ENCODE data around the gene SRRD.
"Not testable (repeated sequence)": the region's sequence is repeated elsewhere in the genome, so short reads cannot be mapped to it uniquely, and the experiment has no call there.

SRRD gene

DNA sequence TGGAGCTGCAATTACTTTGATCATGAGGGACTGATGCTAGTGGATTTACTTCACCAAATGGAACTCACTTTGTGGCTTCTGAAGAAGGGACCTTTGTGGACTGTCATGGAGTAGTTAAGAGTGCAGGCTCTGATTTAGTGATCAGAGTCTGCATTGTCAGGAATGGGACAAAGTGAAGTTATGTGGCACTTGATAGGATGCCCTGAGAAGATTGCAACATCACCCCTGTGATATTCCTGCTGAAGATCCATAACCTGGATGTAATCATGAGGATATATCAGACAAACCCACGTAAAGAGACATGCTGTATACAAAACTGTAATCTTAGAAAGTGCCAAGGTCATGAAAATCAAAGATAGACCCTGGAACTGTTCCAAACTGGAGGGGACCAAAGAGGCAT is 30.2 kb downstream of the SRRD start:
- Mint-ChIP-seq H3K9me3 (no peaks in the 10 kb centered on the region), H3K4me1 (ENCODE audit: low read depth) (peaks cover 42% of the 10 kb centered on the region), H3K27ac (peak overlapping the region; percentile 19), H3K27me3 (no peaks in the 10 kb centered on the region), H3K36me3 (ENCODE audit: low read depth) (peaks cover 24% of the 10 kb centered on the region), H3K4me3 (peak overlapping the region; percentile 100)

DNA sequence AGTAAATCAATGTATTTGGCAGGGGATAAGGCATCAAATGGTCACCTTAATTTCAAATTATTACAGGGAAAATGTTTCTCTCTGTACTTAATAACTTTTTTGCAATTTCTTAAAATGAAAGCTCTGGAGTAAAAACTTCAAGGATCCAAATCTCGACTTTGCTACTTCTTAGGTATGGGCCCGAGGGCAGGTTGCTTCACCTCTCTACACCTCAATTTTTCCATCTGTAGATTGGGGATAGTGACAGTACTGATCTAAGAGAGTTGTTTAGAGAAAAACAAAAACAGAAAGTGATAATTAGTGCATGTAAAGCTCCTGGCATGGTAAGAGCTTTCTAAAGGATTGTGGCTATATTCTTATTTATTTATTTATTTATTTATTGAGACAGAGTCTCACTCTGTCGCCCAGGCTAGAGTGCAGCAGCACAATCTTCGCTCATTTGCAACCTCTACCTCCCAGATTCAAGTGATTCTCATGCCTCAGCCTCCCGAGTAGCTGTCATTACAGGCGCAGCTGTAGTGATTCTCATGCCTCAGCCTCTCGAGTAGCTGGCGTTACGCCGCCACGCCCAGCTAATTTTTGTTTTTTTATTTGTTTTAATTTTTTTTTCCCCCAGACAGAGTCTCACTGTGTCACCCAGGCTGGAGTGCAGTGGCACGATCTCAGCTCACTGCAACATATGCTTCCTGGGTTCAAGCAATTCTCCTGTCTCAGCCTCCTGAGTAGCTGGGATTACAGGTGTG is 30.9 kb downstream of the SRRD start:
- peaks cover 17% of the 10 kb centered on the region for H3K36me3 Mint-ChIP-seq (ENCODE audit: low read depth)

DNA sequence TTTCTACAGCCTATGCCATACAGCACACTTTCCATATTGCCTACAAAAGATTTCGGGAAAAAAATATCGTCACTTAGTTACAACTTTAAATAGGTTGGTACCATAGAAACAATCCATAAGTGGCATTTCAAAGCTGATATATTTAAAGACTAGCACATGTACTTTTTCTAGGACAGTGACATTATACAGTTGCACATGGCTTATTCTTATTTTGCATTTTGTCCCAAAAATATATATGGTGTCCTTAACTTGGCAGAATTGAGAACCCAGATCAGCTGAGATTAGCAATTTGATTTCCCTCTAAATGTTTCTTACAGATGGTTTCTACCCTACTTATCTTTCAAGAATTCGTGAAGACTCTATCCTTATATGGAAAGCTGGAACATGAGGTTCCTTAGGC is 32.3 kb downstream of the SRRD start:
- Mint-ChIP-seq H3K4me3 (no peak overlapping the region), H3K27ac (no peak overlapping the region), H3K9me3 (no peaks in the 10 kb centered on the region), H3K27me3 (no peaks in the 10 kb centered on the region), H3K4me1 (ENCODE audit: low read depth) (peaks cover 32% of the 10 kb centered on the region), H3K36me3 (ENCODE audit: low read depth) (peaks cover 6% of the 10 kb centered on the region)

More for the DNA sequence above, 30.9 kb downstream of the SRRD start:
- no peaks in the 10 kb centered on the region for H3K9me3 Mint-ChIP-seq
- H3K4me3 Mint-ChIP-seq, result peak overlapping the region; percentile 100
- H3K4me1 Mint-ChIP-seq (ENCODE audit: low read depth), result peaks cover 38% of the 10 kb centered on the region
- H3K27me3 Mint-ChIP-seq, result no peaks in the 10 kb centered on the region
- no peak overlapping the region for H3K27ac Mint-ChIP-seq

DNA sequence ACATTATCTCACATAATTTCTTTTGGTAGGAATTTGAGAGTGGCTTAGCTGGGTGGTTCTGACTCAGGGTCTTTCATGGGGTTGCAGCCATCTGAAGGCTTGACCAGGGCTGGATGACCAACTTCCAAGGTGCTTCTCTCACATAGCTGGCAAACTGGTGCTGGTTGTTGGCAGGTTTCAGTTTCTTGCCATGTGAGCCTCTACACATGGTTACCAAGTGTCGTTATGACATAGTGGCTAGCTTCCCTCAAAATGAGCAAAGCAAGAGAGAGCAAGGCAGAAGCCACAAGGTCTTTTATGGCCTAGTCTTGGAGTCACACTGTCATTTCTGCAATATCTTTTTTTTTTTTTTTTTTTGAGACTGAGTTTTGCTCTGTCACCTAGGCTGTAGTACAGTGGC is 32.8 kb downstream of the SRRD start:
- Mint-ChIP-seq H3K27me3 (no peaks in the 10 kb centered on the region), H3K9me3 (no peaks in the 10 kb centered on the region), H3K36me3 (ENCODE audit: low read depth) (peaks cover 6% of the 10 kb centered on the region), H3K27ac (no peak overlapping the region), H3K4me1 (ENCODE audit: low read depth) (peaks cover 26% of the 10 kb centered on the region), H3K4me3 (no peak overlapping the region)

DNA sequence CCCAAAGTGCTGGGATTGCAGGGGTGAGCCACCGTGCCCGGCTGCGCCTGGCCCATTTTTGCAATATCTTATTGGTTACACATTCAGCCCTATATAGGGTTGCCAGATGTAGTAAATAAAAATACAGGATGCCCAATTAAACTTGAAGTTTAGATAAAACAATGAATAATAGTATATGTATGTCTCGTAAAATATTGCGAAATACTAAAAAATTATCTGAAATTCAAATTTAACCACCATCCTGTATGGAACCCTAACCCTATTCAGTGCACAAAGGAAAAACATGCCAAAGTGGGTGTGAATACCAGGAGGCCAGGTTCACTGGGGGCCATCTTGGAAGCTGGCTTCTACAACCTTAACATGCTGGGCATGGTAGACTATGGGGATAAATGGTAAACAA is 33.8 kb downstream of the SRRD start:
- Mint-ChIP-seq H3K4me1 (ENCODE audit: low read depth) (peaks cover 18% of the 10 kb centered on the region), H3K4me3 (no peak overlapping the region), H3K9me3 (no peaks in the 10 kb centered on the region), H3K36me3 (ENCODE audit: low read depth) (peaks cover 2% of the 10 kb centered on the region), H3K27me3 (no peaks in the 10 kb centered on the region), H3K27ac (no peak overlapping the region)

DNA sequence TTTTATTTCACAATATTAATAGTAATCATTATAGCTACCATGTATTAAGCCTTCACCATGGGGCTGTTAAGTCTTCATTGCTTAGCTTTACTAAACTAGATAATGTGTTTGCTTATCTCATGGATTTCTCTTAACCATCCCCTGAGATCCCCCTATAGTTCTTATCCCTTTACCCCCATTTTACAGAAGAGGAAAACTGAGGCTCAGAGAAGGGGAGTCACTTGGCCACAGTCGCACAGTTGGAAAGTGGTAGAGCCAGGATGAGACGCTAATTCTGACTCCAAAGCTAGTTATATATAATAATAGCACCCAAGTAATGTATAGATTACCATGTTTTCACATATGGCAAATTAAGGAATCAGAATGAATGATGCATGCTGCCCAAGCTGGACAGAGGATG is 38.3 kb downstream of the SRRD start:
- H3K9me3 Mint-ChIP-seq, result no peaks in the 10 kb centered on the region
- no peaks in the 10 kb centered on the region for H3K27me3 Mint-ChIP-seq
- peaks cover 15% of the 10 kb centered on the region for H3K36me3 Mint-ChIP-seq (ENCODE audit: low read depth)
- H3K27ac Mint-ChIP-seq, result no peak overlapping the region
- H3K4me3 Mint-ChIP-seq, result no peak overlapping the region
- no peaks in the 10 kb centered on the region for H3K4me1 Mint-ChIP-seq (ENCODE audit: low read depth)

DNA sequence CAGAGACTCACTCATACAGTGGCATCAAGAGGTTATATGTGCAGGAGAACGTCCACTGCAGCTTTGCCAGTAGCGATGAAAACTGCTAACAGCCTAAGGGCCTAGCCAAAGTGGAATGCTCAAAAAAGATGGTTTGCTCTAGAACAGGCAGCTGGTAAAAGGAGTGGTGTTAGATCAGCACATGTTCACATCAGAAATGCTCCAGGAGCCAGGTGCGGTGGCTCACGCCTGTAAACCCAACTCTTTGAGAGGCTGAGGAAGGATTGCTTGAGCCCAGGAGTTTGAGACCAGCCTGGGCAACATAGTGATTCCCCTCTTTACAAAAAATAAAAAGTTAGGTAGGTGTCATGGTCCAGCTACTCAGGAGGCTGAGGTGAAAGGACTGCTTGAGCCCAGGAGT is 38.9 kb downstream of the SRRD start:
- Mint-ChIP-seq H3K4me1 (ENCODE audit: low read depth) (no peaks in the 10 kb centered on the region), H3K4me3 (no peak overlapping the region), H3K27me3 (no peaks in the 10 kb centered on the region), H3K9me3 (no peaks in the 10 kb centered on the region), H3K36me3 (ENCODE audit: low read depth) (peaks cover 19% of the 10 kb centered on the region), H3K27ac (no peak overlapping the region)

DNA sequence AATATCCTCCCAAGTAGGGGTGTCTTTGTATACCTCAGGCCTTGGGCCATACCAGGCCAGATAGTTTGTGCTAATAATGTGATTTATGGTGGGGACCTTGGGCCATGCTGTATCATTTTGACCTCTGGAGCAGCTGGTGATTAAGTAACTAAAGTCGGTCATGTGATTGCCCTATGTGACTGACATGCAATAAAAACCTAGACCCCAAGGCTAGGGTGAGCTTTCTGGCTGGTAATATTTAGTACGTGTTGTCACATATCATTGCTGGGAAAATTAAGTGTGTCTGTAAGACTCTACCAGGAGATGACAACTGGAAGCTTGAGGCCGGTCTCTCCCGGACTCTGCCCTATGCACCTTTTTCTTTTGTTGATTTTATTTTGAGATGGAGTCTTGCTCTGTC is 41.2 kb downstream of the SRRD start:
- Mint-ChIP-seq H3K4me1 (ENCODE audit: low read depth) (no peaks in the 10 kb centered on the region), H3K36me3 (ENCODE audit: low read depth) (peaks cover 28% of the 10 kb centered on the region), H3K9me3 (no peaks in the 10 kb centered on the region), H3K27me3 (no peaks in the 10 kb centered on the region), H3K27ac (no peak overlapping the region), H3K4me3 (no peak overlapping the region)

DNA sequence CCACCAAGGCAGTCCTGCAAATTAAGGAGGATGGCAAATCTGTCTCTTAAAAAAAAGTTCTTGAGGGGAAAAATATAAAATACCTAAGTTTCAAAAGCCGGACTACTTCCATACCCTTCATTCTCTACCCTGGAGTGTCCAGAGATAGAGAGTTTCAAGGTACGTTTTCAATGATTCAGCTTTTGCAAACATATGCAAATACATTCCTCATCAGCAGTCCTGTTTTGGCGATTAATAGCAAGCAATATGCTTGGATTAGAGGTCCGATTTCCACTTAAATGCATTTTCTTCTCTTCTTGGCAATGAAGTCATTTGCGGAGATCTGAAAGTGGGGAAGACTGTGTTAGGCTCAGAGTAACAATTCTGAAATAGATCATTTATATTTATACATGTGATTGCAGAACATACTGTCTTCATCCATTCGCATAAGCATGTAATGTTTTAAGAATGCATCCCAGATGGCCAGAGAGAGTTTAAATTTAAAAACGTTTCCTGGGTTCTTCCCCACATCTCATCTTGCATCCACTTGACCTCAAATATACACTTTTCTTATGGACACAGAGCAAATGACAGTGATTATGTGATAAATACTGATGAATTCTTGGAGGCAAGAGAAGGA is 42.4 kb downstream of the SRRD start:
- Mint-ChIP-seq H3K9me3 (no peaks in the 10 kb centered on the region), H3K27me3 (no peaks in the 10 kb centered on the region), H3K27ac (no peak overlapping the region), H3K4me1 (ENCODE audit: low read depth) (no peaks in the 10 kb centered on the region), H3K36me3 (ENCODE audit: low read depth) (peaks cover 36% of the 10 kb centered on the region), H3K4me3 (no peak overlapping the region)

DNA sequence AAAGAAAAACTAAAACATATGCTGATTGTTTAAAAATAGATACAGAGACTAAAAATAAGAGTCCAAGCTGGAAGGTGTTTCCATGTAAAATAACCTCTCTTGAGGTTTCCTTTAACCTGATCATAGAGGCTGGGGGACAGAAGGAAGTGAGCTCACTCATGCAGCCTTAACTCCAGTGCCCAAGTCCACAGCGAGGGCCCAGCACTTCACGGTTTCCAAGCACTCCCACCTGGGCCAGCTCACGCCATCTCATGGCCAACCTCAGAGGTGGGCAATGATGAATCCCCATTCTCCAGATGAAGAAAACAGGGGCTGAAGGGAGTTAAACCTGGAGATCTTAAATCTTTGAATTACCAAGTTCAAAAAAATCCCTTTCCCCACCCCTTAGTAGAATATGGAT is 43.5 kb downstream of the SRRD start:
- Mint-ChIP-seq H3K36me3 (ENCODE audit: low read depth) (peaks cover 45% of the 10 kb centered on the region), H3K4me1 (ENCODE audit: low read depth) (peaks cover 5% of the 10 kb centered on the region), H3K27me3 (no peaks in the 10 kb centered on the region), H3K4me3 (no peak overlapping the region), H3K9me3 (no peaks in the 10 kb centered on the region), H3K27ac (no peak overlapping the region)

DNA sequence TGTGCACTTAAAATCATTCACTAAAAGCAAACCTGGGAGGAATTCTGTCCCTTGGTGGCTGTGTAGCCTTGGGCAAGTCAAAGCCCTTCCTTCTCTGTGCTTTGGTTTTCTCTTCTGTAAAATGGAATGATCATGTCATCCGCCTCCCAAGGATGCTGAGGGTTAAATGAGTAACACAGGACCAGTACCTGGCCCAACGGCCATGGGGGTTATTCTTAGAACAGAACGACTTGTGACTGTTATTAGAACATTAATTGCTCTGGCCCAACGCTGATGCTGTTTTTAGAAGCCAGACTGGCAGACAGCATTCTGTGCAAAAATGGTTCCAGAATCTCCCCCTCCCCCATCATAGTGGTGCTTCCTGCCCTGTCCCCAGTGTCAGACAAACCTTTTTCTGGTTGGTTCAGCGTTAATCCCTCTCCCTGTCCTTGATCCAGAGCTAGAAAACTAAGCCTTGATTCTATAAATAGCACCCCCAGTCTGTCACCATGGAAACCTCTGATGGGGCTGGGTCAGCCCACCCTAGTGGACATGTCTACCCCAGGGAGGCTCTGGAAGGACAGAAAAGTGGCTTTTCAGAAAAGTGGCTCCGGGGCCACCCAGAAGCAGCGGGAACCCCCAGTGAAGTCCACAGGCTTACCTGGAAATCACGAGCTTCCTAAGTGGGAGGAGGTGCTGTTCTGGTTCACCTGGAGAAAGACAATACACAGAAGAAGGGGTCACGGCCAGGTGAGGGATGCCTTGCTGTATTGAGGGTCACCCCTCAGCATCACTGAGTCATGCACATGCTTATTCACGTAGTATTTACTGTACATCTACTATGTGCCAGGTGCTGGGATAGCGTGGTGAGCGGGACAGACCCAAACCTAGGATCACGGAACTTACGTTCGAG is 44.1 kb downstream of the SRRD start:
- Mint-ChIP-seq H3K4me1 (ENCODE audit: low read depth) (peaks cover 11% of the 10 kb centered on the region), H3K9me3 (no peaks in the 10 kb centered on the region), H3K4me3 (no peak overlapping the region), H3K27me3 (no peaks in the 10 kb centered on the region), H3K27ac (no peak overlapping the region), H3K36me3 (ENCODE audit: low read depth) (peaks cover 50% of the 10 kb centered on the region)

DNA sequence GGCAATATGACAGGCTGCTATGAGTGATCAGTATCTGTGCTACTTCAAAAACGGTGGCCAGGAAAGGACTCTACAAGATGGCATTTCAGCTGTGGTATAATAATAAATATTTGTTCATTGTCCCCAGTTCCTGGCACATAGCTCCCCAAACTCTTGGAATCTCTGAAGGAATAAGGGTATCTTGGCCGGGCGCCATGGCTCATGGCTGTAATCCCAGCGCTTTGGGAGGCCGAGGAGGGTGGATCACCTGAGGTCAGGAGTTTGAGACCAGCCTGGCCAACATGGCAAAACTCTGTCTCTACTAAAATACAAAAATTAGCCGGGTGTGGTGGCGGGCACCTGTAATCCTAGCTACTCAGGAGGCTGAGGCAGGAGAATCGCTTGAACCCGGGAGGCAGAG is 44.8 kb downstream of the SRRD start:
- peaks cover 17% of the 10 kb centered on the region for H3K4me1 Mint-ChIP-seq (ENCODE audit: low read depth)
- H3K4me3 Mint-ChIP-seq, H3K27ac Mint-ChIP-seq: not testable (repeated sequence)

DNA sequence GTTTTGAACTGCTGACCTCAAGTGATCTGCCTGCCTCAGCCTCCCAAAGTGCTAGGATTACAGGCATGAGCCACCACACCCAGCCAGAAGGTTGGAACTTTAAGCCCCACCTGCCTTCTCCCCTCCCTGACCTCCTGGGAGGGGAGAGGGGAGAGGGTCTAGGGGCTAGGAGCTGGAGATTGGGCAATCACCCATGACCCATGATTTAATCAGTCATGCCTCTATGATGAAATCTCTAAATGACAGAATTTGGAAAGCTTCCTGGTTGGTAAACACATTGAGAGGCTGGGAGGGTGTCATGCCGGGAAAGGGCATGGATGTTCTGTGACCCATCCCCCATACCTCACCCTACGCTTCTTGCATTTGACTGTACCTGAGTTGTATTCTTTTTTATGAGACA is 45.7 kb downstream of the SRRD start:
- H3K9me3 Mint-ChIP-seq, result no peaks in the 10 kb centered on the region
- no peak overlapping the region for H3K4me3 Mint-ChIP-seq
- H3K27me3 Mint-ChIP-seq, result no peaks in the 10 kb centered on the region
- no peak overlapping the region for H3K27ac Mint-ChIP-seq
- H3K4me1 Mint-ChIP-seq (ENCODE audit: low read depth), result peaks cover 21% of the 10 kb centered on the region
- peaks cover 51% of the 10 kb centered on the region for H3K36me3 Mint-ChIP-seq (ENCODE audit: low read depth)

More for the DNA sequence above, 44.8 kb downstream of the SRRD start:
- H3K9me3 Mint-ChIP-seq, H3K27me3 Mint-ChIP-seq: not testable (repeated sequence)
- H3K36me3 Mint-ChIP-seq (ENCODE audit: low read depth), result peaks cover 51% of the 10 kb centered on the region

DNA sequence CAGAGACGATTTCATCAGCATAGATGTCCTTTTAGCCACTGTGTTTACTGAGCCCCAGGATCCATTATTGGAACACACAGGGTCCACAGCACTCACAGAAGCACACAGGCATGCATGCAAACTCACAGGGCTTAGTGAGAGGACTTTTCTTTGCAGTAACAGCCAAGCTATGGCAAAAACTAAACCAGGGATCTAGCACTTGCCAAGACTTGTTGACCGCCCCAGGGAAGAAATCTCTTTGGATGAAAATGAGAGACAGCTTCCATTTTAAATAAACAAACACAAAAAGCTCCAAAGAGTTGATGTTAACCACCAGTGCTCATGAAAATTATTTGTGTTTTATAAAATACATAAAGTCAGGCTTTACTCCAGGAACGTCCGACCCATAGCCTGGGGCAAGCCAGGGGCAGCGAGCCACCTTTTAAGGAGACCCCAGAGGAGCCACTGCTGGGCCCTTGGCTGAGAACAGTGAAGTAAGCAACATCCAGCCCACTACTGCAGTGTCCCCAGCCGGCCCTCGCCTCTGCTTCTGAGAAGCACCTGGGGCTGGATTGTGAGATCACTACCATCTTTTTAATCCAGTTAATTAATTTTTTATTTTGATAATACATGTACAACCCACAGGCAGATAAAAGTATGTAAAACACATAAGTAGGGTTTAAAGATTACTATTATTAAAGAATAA is 50.6 kb downstream of the SRRD start:
- H3K9me3 Mint-ChIP-seq, result no peaks in the 10 kb centered on the region
- peak overlapping the region; percentile 68 for H3K27ac Mint-ChIP-seq
- no peaks in the 10 kb centered on the region for H3K27me3 Mint-ChIP-seq
- H3K4me1 Mint-ChIP-seq (ENCODE audit: low read depth), result peaks cover 51% of the 10 kb centered on the region
- H3K4me3 Mint-ChIP-seq, result no peak overlapping the region
- peaks cover 64% of the 10 kb centered on the region for H3K36me3 Mint-ChIP-seq (ENCODE audit: low read depth)
